Measurements from ENCODE around the gene VILL.

The VILL gene

DNA sequence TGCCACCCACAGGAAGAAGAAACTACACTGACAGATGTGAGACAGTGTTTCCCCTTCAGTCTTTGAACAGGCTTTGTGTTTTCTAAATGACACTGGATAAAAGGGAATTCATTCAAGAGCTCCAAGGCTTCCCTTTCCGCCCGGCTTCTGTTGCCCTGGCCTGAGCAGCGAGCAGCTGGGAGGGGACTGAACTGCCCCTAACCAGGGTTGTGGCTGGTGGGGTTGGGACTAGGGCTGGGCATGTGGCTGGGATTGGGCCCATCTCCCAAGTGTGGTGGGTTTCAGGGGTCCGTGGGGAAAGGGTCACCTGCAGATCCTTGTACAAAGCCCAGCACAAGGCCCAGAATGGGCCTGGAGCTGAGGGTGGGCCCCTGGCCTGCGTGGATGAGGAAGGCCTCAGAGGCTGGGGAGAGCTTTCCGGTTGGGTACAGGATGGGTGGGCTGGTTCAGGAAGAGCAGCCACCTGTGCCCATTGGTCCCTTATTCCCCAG, 10.4 kb downstream of the VILL start:
- DNase-seq (ENCODE audit: low read depth) = no peak

DNA sequence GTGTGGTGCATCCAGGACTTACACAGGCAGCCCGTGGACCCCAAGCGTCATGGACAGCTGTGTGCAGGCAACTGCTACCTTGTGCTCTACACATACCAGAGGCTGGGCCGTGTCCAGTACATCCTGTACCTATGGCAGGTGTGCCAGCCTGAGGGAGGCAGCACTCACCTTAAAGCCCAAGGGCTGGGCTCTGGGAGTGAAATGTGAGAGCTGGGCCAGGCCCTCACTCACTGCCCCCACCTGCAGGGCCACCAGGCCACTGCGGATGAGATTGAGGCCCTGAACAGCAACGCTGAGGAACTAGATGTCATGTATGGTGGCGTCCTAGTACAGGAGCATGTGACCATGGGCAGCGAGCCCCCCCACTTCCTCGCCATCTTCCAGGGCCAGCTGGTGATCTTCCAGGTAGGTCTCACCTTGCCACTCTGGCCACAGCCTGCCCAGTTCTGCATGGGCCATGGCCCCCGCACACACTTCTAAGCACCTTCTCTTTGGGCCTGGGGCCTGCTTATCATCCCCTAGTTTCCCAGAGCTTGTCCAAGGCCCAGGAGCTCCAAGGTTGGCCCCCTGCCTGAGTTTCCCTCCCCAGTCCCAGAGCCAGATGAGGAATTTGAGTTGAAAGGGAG, 11.0 kb downstream of the VILL start:
- DNase-seq (ENCODE audit: low read depth) = no peak

DNA sequence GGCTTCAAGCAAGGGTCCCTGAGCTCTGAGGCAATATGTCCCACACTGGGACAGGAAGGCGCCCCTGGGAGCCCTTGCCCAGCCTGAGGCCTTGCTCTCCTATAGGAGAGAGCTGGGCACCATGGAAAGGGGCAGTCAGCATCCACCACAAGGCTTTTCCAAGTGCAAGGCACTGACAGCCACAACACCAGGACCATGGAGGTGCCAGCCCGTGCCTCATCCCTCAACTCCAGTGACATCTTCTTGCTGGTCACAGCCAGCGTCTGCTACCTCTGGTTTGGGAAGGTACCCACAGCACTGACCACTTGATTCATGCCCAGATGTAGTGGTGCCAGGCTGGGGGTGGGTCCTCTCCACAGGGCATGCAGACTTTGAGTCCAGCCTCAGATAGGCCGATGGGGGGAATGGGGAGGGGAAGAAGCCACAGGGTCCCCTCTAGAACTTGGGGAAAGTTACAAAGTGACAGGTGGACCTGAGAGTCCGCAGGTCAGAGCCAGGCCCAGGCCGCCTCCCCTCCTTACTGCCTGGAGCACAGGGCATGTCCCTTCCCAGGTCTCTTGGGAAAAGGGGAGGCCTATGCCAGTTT, 11.8 kb downstream of the VILL start:
- DNase-seq (ENCODE audit: low read depth) = no peak

DNA sequence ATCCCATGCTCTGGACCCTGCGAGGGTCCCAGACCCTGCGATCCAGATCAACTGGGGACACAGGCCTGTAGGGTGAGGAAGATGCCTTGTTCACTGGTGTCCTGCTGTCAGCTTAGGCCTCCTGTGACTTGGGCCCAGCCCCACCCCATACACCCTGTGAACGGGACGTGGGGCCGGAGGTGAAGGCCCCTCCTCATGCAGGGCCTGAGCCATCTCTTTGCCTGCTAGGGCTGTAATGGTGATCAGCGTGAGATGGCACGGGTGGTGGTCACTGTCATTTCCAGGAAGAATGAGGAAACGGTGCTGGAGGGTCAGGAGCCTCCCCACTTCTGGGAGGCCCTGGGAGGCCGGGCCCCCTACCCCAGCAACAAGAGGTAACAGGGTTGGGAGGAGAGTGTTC, 12.4 kb downstream of the VILL start:
- no peak for DNase-seq (ENCODE audit: low read depth)

DNA sequence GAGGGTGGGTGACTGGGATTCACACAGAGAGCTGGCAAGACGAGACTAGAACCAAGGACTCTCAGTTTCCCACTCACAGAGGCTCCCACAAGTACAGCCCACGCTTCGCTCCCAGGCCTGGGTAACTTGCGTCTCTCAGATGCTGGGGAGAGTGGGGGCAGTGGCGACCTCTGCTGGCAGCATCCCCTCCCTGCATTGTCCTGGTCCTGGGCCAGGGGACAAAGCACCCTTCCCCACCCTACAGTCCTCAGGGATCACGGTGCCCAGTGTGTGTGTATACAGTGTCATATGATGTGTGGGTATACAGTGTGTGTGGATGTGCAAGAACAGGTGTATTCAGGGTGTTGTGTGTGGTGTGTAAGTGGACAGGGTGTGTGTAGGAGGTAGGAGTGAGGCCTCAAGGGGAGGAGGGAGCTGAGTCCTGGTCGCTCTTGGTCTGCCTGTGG, 12.8 kb downstream of the VILL start:
- peak; percentile 36 for DNase-seq (ENCODE audit: low read depth)

DNA sequence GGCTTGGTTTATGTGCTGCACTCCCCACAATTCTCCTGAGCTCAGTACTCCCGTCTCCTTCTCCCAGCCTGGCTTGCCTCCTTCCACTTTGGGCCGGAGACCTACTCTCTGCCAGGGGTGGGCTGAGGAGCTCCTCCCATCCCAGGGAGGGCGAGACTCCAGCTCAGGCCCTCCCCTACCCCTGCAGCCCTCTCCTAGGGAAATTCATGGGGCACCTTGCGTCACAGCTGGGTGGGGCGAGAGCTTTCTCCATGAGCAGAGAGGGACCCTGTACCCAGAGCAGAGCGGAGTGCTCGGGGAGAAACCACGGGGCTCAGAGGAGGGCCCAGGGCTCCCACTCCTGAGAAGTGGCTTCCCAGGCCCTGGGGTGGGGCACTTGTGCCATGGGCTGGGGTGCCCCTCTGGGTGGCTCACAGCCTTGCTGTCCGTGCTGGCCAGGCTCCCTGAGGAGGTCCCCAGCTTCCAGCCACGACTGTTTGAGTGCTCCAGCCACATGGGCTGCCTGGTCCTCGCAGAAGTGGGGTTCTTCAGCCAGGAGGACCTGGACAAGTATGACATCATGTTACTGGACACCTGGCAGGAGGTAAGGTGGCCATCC, 13.3 kb downstream of the VILL start:
- no peak for DNase-seq (ENCODE audit: low read depth)

DNA sequence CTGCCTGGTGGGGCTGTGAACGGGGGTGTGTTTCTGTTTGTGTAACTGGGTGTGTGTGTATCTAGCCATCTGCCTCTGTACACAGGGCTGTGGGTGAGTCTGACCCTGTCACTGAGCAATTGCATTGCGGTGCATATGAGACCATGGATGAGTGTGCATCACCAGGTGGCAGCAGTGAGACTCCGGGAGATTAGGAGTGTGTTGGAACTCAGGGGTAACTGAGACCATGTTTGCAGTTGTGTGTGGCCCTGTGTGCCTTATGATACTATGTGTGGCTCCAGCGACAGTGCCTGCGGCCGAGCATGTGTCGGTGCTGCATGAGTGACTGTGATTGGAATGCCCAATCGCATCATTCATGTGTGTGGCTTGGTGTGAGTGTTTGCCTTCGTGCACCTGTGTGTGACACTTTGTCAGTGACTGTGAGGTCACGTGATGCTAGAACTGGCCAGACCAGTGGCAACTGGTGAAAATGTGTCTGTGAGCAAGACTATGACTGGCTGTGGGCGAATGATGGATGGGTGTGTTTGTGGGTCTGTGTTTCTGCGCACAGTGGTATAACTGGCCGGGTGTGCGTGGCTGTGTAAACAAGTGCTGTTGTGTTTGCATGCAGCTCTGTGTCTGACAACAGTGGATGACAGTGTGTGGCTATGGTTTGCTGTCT, 14.0 kb downstream of the VILL start:
- peak; percentile 54 for DNase-seq (ENCODE audit: low read depth)

DNA sequence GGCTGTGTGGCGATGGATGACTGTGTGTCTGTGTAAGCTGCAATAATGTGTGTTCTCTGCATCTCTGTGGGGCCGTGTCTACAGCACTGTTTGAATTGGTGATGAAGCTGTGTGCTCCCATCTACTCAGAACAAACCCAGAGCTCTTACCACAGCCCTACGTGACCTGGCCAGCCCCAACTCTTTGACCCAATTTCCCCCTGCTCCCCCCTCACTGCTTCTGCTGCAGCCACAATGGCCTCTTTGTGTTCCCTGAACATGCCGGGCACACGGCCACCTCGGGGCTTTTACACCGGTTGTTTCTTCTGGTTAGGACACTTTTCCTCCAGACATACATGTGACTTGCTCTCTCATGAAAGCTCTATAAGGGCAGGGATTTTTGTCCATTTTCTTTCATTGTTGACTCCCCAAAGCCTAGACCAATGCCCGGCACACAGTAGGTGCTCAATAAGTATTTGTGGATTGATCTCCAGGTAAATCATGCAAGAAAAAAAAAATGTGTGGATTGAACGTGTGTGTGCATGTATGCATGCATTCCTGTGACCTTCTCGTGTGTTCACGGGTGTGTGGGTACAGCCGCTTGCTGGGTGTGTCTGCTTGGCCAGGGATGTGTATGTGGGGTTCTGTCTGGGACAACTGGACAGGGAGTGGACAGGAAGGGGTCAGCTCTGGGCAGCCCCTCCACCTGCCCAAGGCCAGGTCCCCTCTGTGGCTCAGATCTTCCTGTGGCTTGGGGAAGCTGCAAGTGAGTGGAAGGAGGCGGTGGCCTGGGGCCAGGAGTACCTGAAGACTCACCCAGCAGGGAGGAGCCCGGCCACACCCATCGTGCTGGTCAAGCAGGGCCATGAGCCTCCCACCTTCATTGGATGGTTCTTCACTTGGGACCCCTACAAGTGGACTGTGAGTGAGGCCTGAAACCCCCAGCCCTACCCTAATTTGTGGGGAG, 14.8 kb downstream of the VILL start:
- no peak for DNase-seq (ENCODE audit: low read depth)

DNA sequence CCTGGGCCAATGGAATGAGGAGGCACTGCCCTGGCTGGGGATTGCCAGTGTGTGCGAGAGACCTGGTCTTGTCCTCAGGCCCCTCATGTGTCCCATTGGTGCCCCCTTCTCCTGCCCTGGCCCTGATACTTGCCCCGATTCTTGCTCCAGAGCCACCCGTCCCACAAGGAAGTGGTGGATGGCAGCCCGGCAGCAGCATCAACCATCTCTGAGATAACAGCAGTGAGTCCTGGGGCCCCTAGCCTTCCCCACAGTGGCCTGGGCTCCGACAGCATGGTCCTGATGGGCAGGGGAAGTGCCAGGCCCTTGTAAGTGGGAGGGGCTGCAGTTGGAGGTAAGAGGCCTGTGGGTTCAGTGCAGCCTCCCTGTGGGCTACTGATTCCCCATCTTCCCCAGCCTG, 15.4 kb downstream of the VILL start:
- DNase-seq (ENCODE audit: low read depth) = no peak

DNA sequence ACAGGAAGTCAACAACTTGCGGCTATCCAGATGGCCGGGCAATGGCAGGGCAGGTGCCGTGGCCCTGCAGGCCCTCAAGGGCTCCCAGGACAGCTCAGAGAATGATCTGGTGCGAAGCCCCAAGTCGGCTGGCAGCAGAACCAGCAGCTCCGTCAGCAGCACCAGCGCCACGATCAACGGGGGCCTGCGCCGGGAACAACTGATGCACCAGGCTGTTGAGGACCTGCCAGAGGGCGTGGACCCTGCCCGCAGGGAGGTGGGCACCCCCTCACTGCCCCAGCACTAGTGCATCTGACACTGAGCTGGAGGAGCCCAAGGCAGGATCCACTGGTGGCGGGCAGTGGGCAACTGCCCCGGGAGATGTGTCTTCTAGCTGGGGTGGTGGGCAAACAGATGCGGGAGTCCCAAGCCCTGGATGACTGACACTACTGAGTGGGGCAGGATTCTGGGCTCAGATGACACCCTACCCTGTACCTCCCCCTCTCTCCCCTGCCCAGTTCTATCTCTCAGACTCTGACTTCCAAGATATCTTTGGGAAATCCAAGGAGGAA, 15.9 kb downstream of the VILL start:
- no peak for DNase-seq (ENCODE audit: low read depth)

DNA sequence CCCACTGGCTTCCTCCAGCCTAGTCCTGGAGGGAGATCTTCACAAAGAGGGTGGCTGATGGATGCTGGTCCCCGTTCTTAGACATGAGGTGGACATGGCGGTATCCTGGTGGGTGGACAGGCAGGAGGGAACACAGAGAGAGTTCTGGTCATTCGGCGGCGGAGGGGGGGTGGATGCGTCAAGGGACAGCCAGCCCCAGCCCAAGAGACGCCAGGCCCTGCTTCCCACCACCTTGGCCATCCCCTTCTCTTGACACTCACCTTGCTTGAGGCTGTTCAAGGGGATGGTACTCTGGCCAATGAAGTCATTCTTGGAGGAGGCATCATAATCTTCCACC, 17.1 kb downstream of the VILL start:
- DNase-seq (ENCODE audit: low read depth) = no peak

DNA sequence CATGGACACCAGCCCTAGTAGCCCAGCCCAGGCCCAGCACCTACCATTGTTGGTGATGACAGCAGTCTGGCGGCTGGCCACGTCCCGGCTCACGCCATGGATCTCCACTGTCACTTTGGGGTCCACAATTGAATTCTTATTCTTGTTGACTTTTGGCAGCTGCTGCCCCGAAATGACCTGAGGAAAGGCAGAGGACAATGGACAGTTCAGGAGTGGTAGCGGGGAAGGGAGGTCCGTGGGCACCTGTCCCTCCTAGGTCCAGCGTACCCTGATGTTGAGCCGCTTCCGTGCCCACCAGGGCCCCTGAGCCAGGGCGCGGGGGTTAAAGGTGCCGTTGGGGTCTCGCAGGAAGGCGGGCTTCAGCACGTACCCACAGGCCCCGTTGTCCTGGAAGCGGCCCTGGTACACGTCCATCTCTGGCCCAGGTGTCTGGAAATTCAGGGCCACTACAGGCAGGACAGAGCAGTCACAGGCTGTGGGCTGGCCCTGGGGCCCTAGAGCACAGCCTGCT, 17.7 kb downstream of the VILL start:
- no peak for DNase-seq (ENCODE audit: low read depth)

DNA sequence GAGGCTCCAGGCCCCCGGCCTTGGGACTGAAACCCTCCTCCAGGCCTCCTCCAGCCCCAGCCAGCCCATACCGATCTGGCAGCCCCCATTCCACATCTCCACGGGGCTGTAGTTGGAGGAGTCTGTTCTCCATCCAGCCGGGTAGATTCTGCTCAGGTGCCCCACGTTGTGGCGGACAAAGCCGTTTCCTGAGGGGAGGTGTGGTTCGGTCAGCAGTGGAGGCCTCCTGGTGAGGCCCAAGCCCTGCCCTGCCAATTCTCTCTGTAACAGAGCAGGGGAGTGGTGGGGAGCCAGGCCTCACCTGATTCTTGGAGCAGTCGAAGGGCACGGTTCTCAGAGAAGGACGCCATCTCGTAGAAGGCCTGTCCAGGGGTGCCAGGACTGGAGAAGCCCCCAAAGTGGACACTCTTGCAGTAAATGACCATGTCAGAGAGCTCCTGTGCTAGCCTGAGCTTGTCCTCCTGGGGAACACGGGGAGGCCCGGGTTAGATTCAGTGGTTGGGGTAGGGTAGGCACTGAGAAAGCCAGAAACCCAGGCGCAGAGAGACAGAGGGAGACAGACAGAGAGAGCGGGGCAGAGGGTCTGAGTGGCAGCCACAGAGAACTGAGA, 18.5 kb downstream of the VILL start:
- no peak for DNase-seq (ENCODE audit: low read depth)

DNA sequence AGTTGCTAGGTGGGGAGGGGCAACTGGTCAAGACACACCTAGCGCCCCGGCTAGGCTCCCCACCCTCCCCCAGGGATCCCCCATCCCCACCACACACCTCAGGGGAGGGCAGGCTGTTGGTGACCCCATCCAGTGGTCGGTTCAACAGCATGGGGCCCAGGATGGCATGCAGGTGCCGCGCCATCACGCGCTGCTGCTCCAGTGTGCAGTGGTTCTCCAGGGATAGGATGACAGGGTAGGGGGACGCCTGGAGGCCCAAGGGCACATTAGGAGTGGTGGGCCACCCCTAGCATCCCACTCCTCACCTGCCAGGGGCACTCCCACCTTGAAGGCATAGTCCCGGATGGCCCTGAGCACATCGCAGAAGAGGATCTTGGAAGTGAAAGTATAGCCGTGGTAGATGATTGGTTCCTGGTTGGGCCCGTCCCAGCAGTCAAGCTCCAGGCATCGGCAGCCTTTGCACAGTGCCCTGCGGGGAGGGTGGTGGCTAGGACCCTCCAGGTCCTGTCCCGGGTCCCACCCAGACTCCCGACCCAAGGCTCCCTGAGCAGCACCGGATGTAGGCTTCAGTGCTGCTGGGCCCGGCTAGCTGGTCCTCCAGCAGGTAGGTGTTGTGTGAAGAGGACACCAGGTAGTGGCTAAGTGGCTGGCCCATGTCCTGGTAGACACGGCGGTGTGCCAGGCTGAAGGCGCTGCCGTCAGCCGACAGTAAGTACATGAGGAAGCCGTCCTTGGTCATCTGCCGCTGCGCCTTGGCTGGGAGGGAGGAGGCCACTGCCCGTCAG, 19.4 kb downstream of the VILL start:
- DNase-seq (ENCODE audit: low read depth) = no peak

DNA sequence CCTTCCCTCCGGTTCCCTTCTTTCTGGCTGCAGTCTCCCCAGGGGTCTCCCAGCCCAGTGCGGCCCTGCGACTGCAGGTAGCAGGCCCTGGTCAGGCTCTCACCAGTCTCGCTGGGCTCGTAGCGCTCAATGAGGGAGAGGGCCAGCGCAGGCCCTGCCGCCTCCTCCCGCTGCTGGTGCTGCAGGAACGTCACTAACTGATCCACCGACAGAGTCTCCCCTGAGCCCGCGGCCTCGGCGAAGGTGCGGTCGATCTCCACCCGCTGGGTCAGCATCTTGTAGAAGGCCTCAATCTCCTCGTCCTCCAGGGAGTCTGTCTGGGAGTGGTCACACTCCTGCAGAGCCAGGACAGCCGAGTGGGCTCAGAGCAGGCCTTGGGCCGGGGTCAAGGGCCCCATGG, 20.5 kb downstream of the VILL start:
- DNase-seq (ENCODE audit: low read depth) = no peak

DNA sequence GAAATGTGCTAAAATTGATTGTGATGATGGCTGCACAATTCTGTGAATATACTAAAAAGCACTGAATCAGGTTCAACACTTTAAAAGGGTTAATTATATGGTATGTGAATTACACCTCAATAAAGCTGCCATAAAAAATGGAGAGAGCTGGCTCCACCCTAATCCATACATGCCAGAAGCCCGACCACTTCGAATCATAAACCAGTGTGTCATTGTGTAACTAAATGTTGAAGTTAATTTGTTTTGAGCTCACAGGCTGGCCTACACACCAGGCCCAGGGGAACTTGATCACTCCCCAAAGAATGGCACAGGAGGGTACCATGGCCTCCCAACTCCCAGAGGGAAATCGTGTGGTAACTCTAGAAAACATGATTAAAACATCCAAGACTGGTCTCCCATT, 24.9 kb downstream of the VILL start:
- no peak for DNase-seq (ENCODE audit: low read depth)

DNA sequence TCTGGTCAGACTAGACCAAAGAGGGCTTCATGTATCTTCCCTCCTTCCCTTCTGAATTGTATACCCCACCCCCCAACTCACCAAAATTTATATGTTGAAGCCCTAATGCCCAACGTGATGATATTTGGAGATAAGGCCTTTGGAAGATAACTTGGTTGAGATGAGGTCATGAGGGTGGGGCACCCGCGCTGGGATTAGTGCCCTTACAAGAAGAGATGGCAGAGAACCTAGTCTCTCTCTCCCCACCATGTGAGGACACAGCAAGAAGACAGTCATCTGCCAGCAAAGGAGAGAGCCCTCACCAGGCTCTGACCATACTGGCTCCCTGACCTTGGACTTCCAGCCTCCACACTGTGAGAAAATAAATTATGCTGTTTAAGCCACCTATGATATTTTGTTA, 25.4 kb downstream of the VILL start:
- DNase-seq (ENCODE audit: low read depth) = no peak

DNA sequence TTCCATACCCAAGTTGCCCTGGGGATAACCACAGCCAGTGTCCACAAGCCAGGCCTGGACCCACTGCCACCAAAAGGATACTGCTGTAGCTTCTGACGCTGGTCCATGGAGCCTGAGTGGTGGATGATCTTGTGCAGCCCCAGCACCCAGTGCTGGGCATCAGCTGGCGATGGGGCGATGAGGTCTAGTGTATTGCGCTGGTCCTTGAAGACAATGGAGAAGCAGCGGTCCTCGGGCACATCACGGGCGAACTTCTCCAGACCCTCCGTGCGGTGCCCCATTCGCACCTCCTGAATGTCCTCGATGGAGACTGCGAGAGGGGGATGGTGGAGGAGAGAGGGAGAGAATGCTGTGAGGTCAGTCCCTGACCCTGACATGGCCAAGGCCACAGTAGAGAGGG, 25.8 kb downstream of the VILL start:
- no peak for DNase-seq (ENCODE audit: low read depth)

DNA sequence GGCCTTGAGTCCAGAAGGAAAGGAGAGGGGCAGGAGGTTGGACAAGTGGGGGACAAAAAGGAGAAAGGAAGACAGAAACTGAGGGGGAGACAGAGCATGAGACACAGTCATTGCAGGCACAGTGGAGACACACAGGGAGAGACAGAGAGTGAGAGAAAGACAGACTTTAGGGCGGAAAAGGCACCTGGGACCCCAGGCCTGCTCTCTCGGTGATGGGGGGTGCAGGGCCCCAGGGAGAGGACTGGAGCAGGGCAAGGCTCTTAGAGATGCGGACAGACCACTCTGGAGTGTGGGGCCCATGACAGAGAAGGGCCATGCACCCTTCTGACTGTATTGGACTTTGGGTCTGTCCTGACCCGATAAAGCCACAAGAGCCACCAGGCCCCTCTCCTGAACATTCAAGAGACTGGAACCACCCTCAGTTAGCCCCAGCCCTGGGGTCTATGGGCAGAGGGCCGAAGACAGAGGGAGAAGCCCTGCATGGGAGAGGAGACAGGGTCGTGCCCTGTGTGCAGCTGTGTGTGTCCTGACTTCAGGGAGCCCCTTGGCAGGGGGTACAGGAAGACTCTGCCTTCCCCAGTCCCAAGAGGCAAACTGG, 26.4 kb downstream of the VILL start:
- no peak for DNase-seq (ENCODE audit: low read depth)

Measured in iris pigment epithelial cell (primary cell).